AG04450 (cell line): Measurements from ENCODE around the gene SUN1. TPM values are rescaled to one million over a fixed set of nuclear protein-coding genes. Genes with fewer than 3 reads are reported as not detected.

ENCODE experiments used
- CTCF ChIA-PET: fragments of 300-600, 350-600 bp; formaldehyde crosslinking; extraction: SDS; loops from one replicate; lab custom pipeline; 2022; ENCODE audit warnings: antibody characterized with exemption, inconsistent platforms; lab: Charles Lee
- POLR2A ChIA-PET: fragments of 350-600 bp; formaldehyde crosslinking; extraction: SDS; loops from one replicate; lab custom pipeline; 2021; ENCODE audit warnings: antibody characterized with exemption, inconsistent platforms; lab: Yijun Ruan, JAX
- DNase-seq: peaks from one replicate; pipeline ENCODE4 v3.0.0-alpha.2; 2011; ENCODE audit warnings: low read depth, low spot score
- H3K27ac ChIP-seq: one replicate; pipeline ENCODE4 v1.5.1; 2012; ENCODE audit warnings: low read depth, low read length, control low read depth
- H3K27me3 ChIP-seq: one replicate; pipeline ENCODE4 v1.6.0; 2012; ENCODE audit warnings: low read length; ENCODE audit not compliant: control insufficient read depth, insufficient read depth
- H3K4me3 ChIP-seq: 2 replicates; pipeline ENCODE4 v1.5.1; 2011; ENCODE audit warnings: mild to moderate bottlenecking, low read depth, low read length, control low read depth
- H3K9me3 ChIP-seq: 2 replicates; pipeline ENCODE4 v1.5.1; 2012; ENCODE audit warnings: low read length; ENCODE audit not compliant: control insufficient read depth, insufficient read depth
- CTCF ChIP-seq: IDR thresholded peaks from 2 replicates; pipeline ENCODE4 v1.5.1; 2011; ENCODE audit warnings: low read depth, low read length, control low read depth, inconsistent platforms
- polyA plus RNA-seq: library from polyadenylated mRNA; depleted of rRNA; stranded (reverse); fragments of >200 nt; gene quantifications from 2 replicates; pipeline ENCODE4 v1.2.3, GENCODE V29; 2011

SUN1 gene
- polyA plus RNA-seq, 1 experiment: 140 TPM

GRCh38 chr7:863106-863505, 30.8 kb downstream of the SUN1 start:
- DNase-seq: no peak
- Histone ChIP-seq H3K27me3 (no peaks in the 10 kb centered on the region), H3K4me3 (no peak overlapping the region), H3K9me3 (no peaks in the 10 kb centered on the region), H3K27ac (no peak overlapping the region)
- CTCF ChIA-PET: interaction anchor here (1.6 kb wide), 1 partner anchor 10 kb away, joined by 7 read pairs; no protein-coding TSS in a partner anchor
- POLR2A ChIA-PET: no interaction called here
- TF ChIP-seq CTCF: no peak

GRCh38 chr7:865921-866320, 33.6 kb downstream of the SUN1 start:
- ChIA-PET POLR2A (no interaction called here), CTCF (interaction anchor here (1.3 kb wide), 1 partner anchor 29 kb away, joined by 3 read pairs; no protein-coding TSS in a partner anchor)
- no peak overlapping the region for H3K4me3 ChIP-seq
- H3K27me3 ChIP-seq: no peaks in the 10 kb centered on the region
- H3K9me3 ChIP-seq: no peaks in the 10 kb centered on the region; the same call in 1 of the 2 replicates
- peak overlapping the region; percentile 39 for H3K27ac ChIP-seq
- DNase-seq: no peak
- no peak for TF ChIP-seq CTCF

GRCh38 chr7:867001-867405, 34.7 kb downstream of the SUN1 start:
- TF ChIP-seq CTCF: no peak
- peak overlapping the region; percentile 29; the same call in 1 of the 2 replicates for H3K4me3 ChIP-seq

GRCh38 chr7:867406-868188, 35.3 kb downstream of the SUN1 start:
- Histone ChIP-seq H3K27me3 (no peaks in the 10 kb centered on the region), H3K27ac (peak overlapping the region; percentile 93), H3K9me3 (no peaks in the 10 kb centered on the region; the same call in 1 of the 2 replicates), H3K4me3 (peak overlapping the region; percentile 29; the same call in 1 of the 2 replicates)
- DNase-seq: no peak
- POLR2A ChIA-PET: no interaction called here
- TF ChIP-seq CTCF: no peak
- CTCF ChIA-PET: interaction anchor here (0.6 to 0.8 kb wide), 2 partner anchors 36 to 121 kb away, joined by 3 read pairs; partner anchors contain the start of gene SUN1

More at GRCh38 chr7:867001-867405, 34.7 kb downstream of the SUN1 start:
- peak overlapping the region; percentile 93 for H3K27ac ChIP-seq
- ChIA-PET CTCF (no interaction called here), POLR2A (no interaction called here)
- no peaks in the 10 kb centered on the region; the same call in 1 of the 2 replicates for H3K9me3 ChIP-seq
- peak; percentile 82 for DNase-seq
- no peaks in the 10 kb centered on the region for H3K27me3 ChIP-seq

GRCh38 chr7:868189-868486, 35.9 kb downstream of the SUN1 start:
- H3K4me3 ChIP-seq: no peak overlapping the region
- no peak for DNase-seq
- no peaks in the 10 kb centered on the region for H3K27me3 ChIP-seq
- CTCF ChIA-PET: interaction anchor here (0.6 kb wide), 1 partner anchor 120 kb away, joined by 3 read pairs; no protein-coding TSS in a partner anchor
- peak overlapping the region; percentile 31 for H3K27ac ChIP-seq
- no peak for TF ChIP-seq CTCF
- POLR2A ChIA-PET: no interaction called here
- H3K9me3 ChIP-seq: no peaks in the 10 kb centered on the region; the same call in 1 of the 2 replicates
